Neutrophil (primary cell): Measurements from ENCODE around the gene STOML1.
"Not testable (repeated sequence)": the region's sequence is repeated elsewhere in the genome, so short reads cannot be mapped to it uniquely, and the experiment has no call there.

Experiments used
- H3K27ac ChIP-seq: fragments of 200-600 bp; sonication (generic); 2 replicates; pipeline ENCODE4 v1.5.1; 2016; ENCODE audit warnings: mild to moderate bottlenecking, moderate library complexity
- H3K27me3 ChIP-seq: fragments of 200-600 bp; sonication (generic); 2 replicates; pipeline ENCODE4 v1.6.0; 2016; ENCODE audit warnings: mild to moderate bottlenecking
- H3K36me3 ChIP-seq: fragments of 200-600 bp; sonication (generic); 2 replicates; pipeline ENCODE4 v1.5.1; 2017
- H3K4me1 ChIP-seq, 2 experiments: fragments of 200-600 bp in 1 of 2; sonication (generic) in 1 of 2; 1 replicate in 1 of 2; 2 replicates in 1 of 2; pipeline versions ENCODE4 v1.5.1 to v1.6.1; 2013 to 2016; ENCODE audit warnings: low read depth in 1 of 2, low read length in 1 of 2, mild to moderate bottlenecking in 1 of 2, moderate library complexity in 1 of 2; ENCODE audit not compliant: control insufficient read depth in 1 of 2, insufficient read depth in 1 of 2
- H3K4me3 ChIP-seq, 2 experiments: fragments of 200-600 bp in 1 of 2; sonication (generic) in 1 of 2; 1 replicate in 1 of 2; 2 replicates in 1 of 2; pipeline ENCODE4 v1.5.1; 2013 to 2016; ENCODE audit warnings: low read depth in 1 of 2, low read length in 1 of 2, mild to moderate bottlenecking in 1 of 2, moderate library complexity in 1 of 2
- H3K9me3 ChIP-seq: fragments of 200-600 bp; sonication (generic); 2 replicates; pipeline ENCODE4 v1.5.1; 2016
- CTCF ChIP-seq: fragments of 200-600 bp; sonication (generic); IDR thresholded peaks from 2 replicates; pipeline ENCODE4 v1.5.1; 2016; ENCODE audit warnings: antibody characterized with exemption

Gene STOML1

GRCh38 chr15:73968461-73968860 is 23.6 kb downstream of the STOML1 start:
- H3K9me3 ChIP-seq, result no peaks in the 10 kb centered on the region
- H3K4me3 ChIP-seq, result no peak overlapping the region
- no peak overlapping the region for H3K27ac ChIP-seq
- H3K36me3 ChIP-seq, result no peaks in the 10 kb centered on the region
- no peaks in the 10 kb centered on the region for H3K27me3 ChIP-seq
- no peak for TF ChIP-seq CTCF
- H3K4me1 ChIP-seq, result peaks cover 10 to 14% of the 10 kb centered on the region in 2 experiments

- no peaks in the 10 kb centered on the region for H3K9me3 ChIP-seq
- H3K27ac ChIP-seq, result no peak overlapping the region
- no peak for TF ChIP-seq CTCF
- H3K4me3 ChIP-seq, result no peak overlapping the region
- H3K4me1 ChIP-seq, result peaks cover 5% of the 10 kb centered on the region in 2 experiments
- H3K27me3 ChIP-seq, result no peaks in the 10 kb centered on the region
- no peaks in the 10 kb centered on the region for H3K36me3 ChIP-seq
These were observed 26.4 kb downstream of the STOML1 start for GRCh38 chr15:73965758-73966113.

GRCh38 chr15:73965094-73965757 is 26.9 kb downstream of the STOML1 start:
- H3K27ac ChIP-seq, result no peak overlapping the region
- no peak overlapping the region for H3K4me3 ChIP-seq
- TF ChIP-seq CTCF, result no peak
- no peaks in the 10 kb centered on the region for H3K36me3 ChIP-seq
- H3K9me3 ChIP-seq, result no peaks in the 10 kb centered on the region
- peaks cover 5% of the 10 kb centered on the region in 2 experiments for H3K4me1 ChIP-seq
- H3K27me3 ChIP-seq, result no peaks in the 10 kb centered on the region

- Histone ChIP-seq H3K36me3 (no peaks in the 10 kb centered on the region), H3K27ac (no peak overlapping the region), H3K9me3 (no peaks in the 10 kb centered on the region), H3K4me3 (no peak overlapping the region), H3K4me1 (peaks cover 5% of the 10 kb centered on the region in 2 experiments), H3K27me3 (peaks cover 4% of the 10 kb centered on the region)
- peak; percentile 92 for TF ChIP-seq CTCF
These were observed 27.4 kb downstream of the STOML1 start for GRCh38 chr15:73964736-73965093.

GRCh38 chr15:73962433-73962832 is 29.7 kb downstream of the STOML1 start:
- peaks cover 5% of the 10 kb centered on the region in 2 experiments for H3K4me1 ChIP-seq
- H3K9me3 ChIP-seq, result no peaks in the 10 kb centered on the region
- no peaks in the 10 kb centered on the region for H3K36me3 ChIP-seq
- peaks cover 27% of the 10 kb centered on the region for H3K27me3 ChIP-seq
- no peak overlapping the region for H3K27ac ChIP-seq
- no peak overlapping the region for H3K4me3 ChIP-seq
- no peak for TF ChIP-seq CTCF

- H3K4me3 ChIP-seq, H3K9me3 ChIP-seq, H3K4me1 ChIP-seq, H3K27ac ChIP-seq, H3K36me3 ChIP-seq: not testable (repeated sequence)
- peaks cover 45% of the 10 kb centered on the region for H3K27me3 ChIP-seq
These were observed 31.5 kb downstream of the STOML1 start for GRCh38 chr15:73960472-73961070.
